SKM-1 (cell line): Measurements from ENCODE around the gene ART5.
"Not testable (repeated sequence)": the region's sequence is repeated elsewhere in the genome, so short reads cannot be mapped to it uniquely, and the experiment has no call there.

Experiments
- DNase-seq: peaks from one replicate; lab custom pipeline; 2025; ENCODE audit not compliant: unreplicated experiment; lab: John Stamatoyannopoulos, UW

ART5 gene

GRCh38 chr11:3659595-3660515 lies 18.1 kb upstream of the ART5 start:
- DNase-seq: no peak

GRCh38 chr11:3658252-3658651 lies 16.5 kb upstream of the ART5 start:
- no peak for DNase-seq

GRCh38 chr11:3657331-3657730 lies 15.5 kb upstream of the ART5 start:
- DNase-seq: not testable (repeated sequence)

GRCh38 chr11:3655547-3655946 lies 13.8 kb upstream of the ART5 start:
- no peak for DNase-seq

GRCh38 chr11:3652514-3652913 lies 10.7 kb upstream of the ART5 start:
- not testable (repeated sequence) for DNase-seq

- not testable (repeated sequence) for DNase-seq
These were observed 7.6 kb upstream of the ART5 start for GRCh38 chr11:3649374-3649773.

GRCh38 chr11:3648843-3649242 lies 7.1 kb upstream of the ART5 start:
- DNase-seq: not testable (repeated sequence)

GRCh38 chr11:3645552-3645951 lies 3.8 kb upstream of the ART5 start:
- DNase-seq: no peak

GRCh38 chr11:3644817-3645235 lies 3.0 kb upstream of the ART5 start, which contains the start of gene ART1:
Gene ART1, plus strand, starts transcription at chr11:3645128. Its CDS starts 14,086 bp downstream, at chr11:3659214.
- no peak for DNase-seq

- DNase-seq: not testable (repeated sequence)
These were observed 1.3 kb upstream of the ART5 start for GRCh38 chr11:3643102-3643546.

- peak; percentile 77 for DNase-seq
These were observed 519 bp upstream of the ART5 start for GRCh38 chr11:3642071-3642951.

GRCh38 chr11:3641191-3641590 lies 601 bp downstream of the ART5 start:
- DNase-seq: no peak

- DNase-seq: no peak
These were observed 2.0 kb downstream of the ART5 start for GRCh38 chr11:3639841-3640240.

GRCh38 chr11:3638513-3638912 lies 3.3 kb downstream of the ART5 start:
- no peak for DNase-seq

GRCh38 chr11:3637201-3637600 lies 4.6 kb downstream of the ART5 start:
- no peak for DNase-seq

GRCh38 chr11:3635641-3636375 lies 6.0 kb downstream of the ART5 start:
- DNase-seq: no peak

GRCh38 chr11:3632070-3632660 lies 9.6 kb downstream of the ART5 start:
- DNase-seq: no peak

- no peak for DNase-seq
These were observed 10.5 kb downstream of the ART5 start for GRCh38 chr11:3631331-3631730.

GRCh38 chr11:3627291-3627690 lies 14.5 kb downstream of the ART5 start:
- no peak for DNase-seq

GRCh38 chr11:3626250-3626960 lies 15.4 kb downstream of the ART5 start:
- peak; percentile 50 for DNase-seq
